Neural progenitor cell (in vitro differentiated cells): ENCODE data around the gene CD200. TPM values are rescaled to one million over a fixed set of nuclear protein-coding genes. Genes with fewer than 3 reads are reported as not detected.

ENCODE experiments used
- DNase-seq: peaks from one replicate; pipeline ENCODE4 v3.0.0-alpha.2; 2016; ENCODE audit warnings: low spot score
- H2AFZ ChIP-seq: fragments of 200-600 bp; sonication (generic); replicated peaks from 2 replicates; pipeline ENCODE4 v1.6.1; 2016; ENCODE audit warnings: antibody characterized with exemption
- H3F3A ChIP-seq: fragments of 200-600 bp; sonication (generic); 2 replicates; pipeline ENCODE4 v1.6.1; 2016; ENCODE audit warnings: antibody characterized with exemption, low read depth
- H3K27ac ChIP-seq: fragments of 200-600 bp; sonication (generic); 2 replicates; pipeline ENCODE4 v1.5.1; 2016; ENCODE audit warnings: mild to moderate bottlenecking
- H3K27me3 ChIP-seq: fragments of 200-600 bp; sonication (generic); 2 replicates; pipeline ENCODE4 v1.6.1; 2016; ENCODE audit warnings: mild to moderate bottlenecking, moderate library complexity
- H3K36me3 ChIP-seq: fragments of 200-600 bp; sonication (generic); 2 replicates; pipeline ENCODE4 v1.5.1; 2016
- H3K4me1 ChIP-seq: fragments of 200-600 bp; sonication (generic); 2 replicates; pipeline ENCODE4 v1.6.1; 2016; ENCODE audit warnings: mixed run types
- H3K4me2 ChIP-seq: fragments of 200-600 bp; sonication (generic); 2 replicates; pipeline ENCODE4 v1.6.1; 2016
- H3K4me3 ChIP-seq: fragments of 200-600 bp; sonication (generic); 2 replicates; pipeline ENCODE4 v1.5.1; 2016
- H3K79me2 ChIP-seq: fragments of 200-600 bp; sonication (generic); 2 replicates; pipeline ENCODE4 v1.6.1; 2016; ENCODE audit warnings: low read depth
- H3K9ac ChIP-seq: fragments of 200-600 bp; sonication (generic); 2 replicates; pipeline ENCODE4 v1.6.1; 2016
- H3K9me3 ChIP-seq: fragments of 200-600 bp; sonication (generic); 2 replicates; pipeline ENCODE4 v1.5.1; 2016; ENCODE audit warnings: low read depth
- H4K20me1 ChIP-seq: fragments of 200-600 bp; sonication (generic); 2 replicates; pipeline ENCODE4 v1.6.1; 2016; ENCODE audit warnings: low read depth
- H3K27ac Mint-ChIP-seq: 3 replicates; pipeline ENCODE4 v1.8.0; 2021; ENCODE audit warnings: mixed read lengths
- H3K27me3 Mint-ChIP-seq: 2 replicates; pipeline ENCODE4 v1.8.0; 2022; ENCODE audit warnings: low read depth, mild to moderate bottlenecking, inconsistent platforms, moderate library complexity, mixed read lengths; ENCODE audit not compliant: insufficient read depth
- H3K36me3 Mint-ChIP-seq: 3 replicates; pipeline ENCODE4 v1.8.0; 2021; ENCODE audit warnings: mixed read lengths
- H3K4me1 Mint-ChIP-seq: 3 replicates; pipeline ENCODE4 v1.8.0; 2021; ENCODE audit warnings: mixed read lengths
- H3K4me3 Mint-ChIP-seq: 3 replicates; pipeline ENCODE4 v1.8.0; 2021; ENCODE audit warnings: mild to moderate bottlenecking, moderate library complexity, mixed read lengths
- H3K9me3 Mint-ChIP-seq: 3 replicates; pipeline ENCODE4 v1.8.0; 2020; ENCODE audit warnings: mixed read lengths
- CTCF ChIP-seq: fragments of 200-600 bp; sonication (generic); IDR thresholded peaks from 2 replicates; pipeline ENCODE4 v1.5.1; 2017; ENCODE audit warnings: antibody characterized with exemption, mild to moderate bottlenecking
- EZH2 ChIP-seq: fragments of 200-600 bp; sonication (generic); IDR thresholded peaks from 2 replicates; pipeline ENCODE4 v1.6.1; 2017; ENCODE audit warnings: antibody characterized with exemption, mild to moderate bottlenecking, moderate library complexity
- EZH2phosphoT487 ChIP-seq: fragments of 200-600 bp; sonication (generic); IDR thresholded peaks from 2 replicates; pipeline ENCODE4 v1.6.1; 2017; ENCODE audit warnings: antibody characterized with exemption
- total RNA-seq: library from RNA; depleted of rRNA; stranded (reverse); fragments of >200 nt; gene quantifications from 2 replicates; pipeline ENCODE4 v1.2.3, GENCODE V29; 2015; ENCODE audit warnings: low replicate concordance

The CD200 gene, protein sequence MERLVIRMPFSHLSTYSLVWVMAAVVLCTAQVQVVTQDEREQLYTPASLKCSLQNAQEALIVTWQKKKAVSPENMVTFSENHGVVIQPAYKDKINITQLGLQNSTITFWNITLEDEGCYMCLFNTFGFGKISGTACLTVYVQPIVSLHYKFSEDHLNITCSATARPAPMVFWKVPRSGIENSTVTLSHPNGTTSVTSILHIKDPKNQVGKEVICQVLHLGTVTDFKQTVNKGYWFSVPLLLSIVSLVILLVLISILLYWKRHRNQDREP
- 41.5 and 48.4 TPM in 2 replicates for total RNA-seq

- Histone ChIP-seq H3K4me1 (peaks cover 18% of the 10 kb centered on the region), H3K36me3 (no peaks in the 10 kb centered on the region), H3K4me3 (peak within 1 kb of the TSS; percentile 92), H3K79me2 (peaks cover 57% of the 10 kb centered on the region), H3K27me3 (no peaks in the 10 kb centered on the region), H2AFZ (peak within 1 kb of the TSS; percentile 91), H3K4me2 (peak within 1 kb of the TSS; percentile 99), H3K27ac (peak within 1 kb of the TSS; percentile 88), H3F3A (peaks cover 7% of the 10 kb centered on the region), H3K9ac (peak within 1 kb of the TSS; percentile 75), H4K20me1 (peaks cover 13% of the 10 kb centered on the region), H3K9me3 (no peaks in the 10 kb centered on the region)
- Mint-ChIP-seq H3K4me3 (peak within 1 kb of the TSS; percentile 93), H3K9me3 (peaks cover 2% of the 10 kb centered on the region), H3K27ac (peak within 1 kb of the TSS; percentile 96), H3K27me3 (peaks cover 2% of the 10 kb centered on the region), H3K4me1 (peaks cover 30% of the 10 kb centered on the region), H3K36me3 (peaks cover 22% of the 10 kb centered on the region)
- no peak for TF ChIP-seq EZH2
- peak; percentile 16 for TF ChIP-seq CTCF
- TF ChIP-seq EZH2phosphoT487, result no peak
- peak; percentile 81 for DNase-seq
Observed at GRCh38 chr3:112333002-112333380, at the start of gene CD200. Gene CD200, plus strand, starts transcription at chr3:112333156. Its CDS starts 57 bp downstream, at chr3:112333213.

DNA sequence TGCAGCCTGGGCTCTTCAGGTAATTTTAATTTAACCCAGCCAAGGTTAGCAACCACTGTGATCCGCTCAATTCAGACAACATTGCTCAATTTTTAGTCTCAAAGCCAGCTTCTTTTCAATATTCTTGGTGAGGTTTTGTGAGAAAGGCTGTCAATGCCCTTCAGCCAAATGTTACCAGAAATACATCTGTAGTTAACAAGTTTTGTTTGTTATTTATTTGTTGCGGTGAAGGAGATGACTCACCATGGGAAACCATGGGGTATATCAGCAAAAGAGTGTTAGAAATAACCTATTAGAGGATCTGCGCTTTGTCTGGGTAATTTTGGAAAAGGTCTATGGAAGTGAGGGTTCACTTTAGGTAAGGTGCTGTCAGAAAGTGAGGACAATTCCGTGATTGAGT lies 43.9 kb upstream of the CD200 start:
- no peak overlapping the region for H2AFZ ChIP-seq

DNA sequence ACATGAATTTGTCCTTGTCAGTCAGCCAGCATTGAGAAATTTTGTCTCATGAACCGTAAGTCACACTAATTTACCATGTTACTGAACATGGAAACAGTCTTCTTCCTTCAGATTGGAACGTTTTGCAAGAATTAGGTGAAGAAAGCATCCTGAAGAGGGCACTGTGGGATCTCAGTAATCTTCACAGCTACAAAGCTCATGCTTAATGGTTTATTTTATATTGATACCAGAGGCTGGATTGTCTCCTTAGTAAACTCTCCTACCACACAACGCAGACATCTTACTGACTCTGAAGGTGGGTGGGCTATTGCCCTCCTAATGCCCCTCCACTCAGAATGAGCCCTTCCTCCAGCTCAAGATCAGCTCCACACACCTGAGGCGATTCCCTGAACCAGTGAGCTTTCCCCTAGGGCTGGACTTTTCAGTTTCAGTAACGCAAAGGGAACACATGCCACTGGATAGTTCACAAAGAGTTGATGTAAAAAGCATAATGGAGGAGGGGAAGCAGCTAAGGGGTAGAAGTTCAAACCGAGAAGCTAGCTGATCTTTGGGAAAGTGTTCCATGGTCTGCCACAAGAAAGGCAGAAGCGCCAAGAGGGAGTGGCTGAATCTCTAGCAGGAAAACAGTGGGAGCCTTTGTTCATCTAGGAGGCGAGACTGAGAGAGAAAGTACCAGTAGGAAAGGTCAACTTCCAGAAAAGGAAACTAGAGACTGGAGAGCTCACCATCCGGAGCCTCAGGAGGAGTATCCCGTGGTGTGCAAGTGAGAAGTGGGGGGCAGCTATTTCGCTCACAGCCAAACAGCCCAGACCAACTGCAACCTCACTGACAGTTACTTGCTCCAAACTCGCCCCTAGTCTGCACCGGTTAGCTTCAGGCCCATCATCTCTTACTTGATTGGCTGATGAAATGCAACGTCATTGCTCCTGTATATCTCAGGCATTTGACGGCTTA lies 39.3 kb upstream of the CD200 start, which contains the start of gene SLC9C1:
Gene SLC9C1, minus strand, starts transcription at position 849 of the 954 bp plus-strand sequence. CDS start 7,425 bp downstream, outside the sequence.
- H3K4me3 ChIP-seq, result peak within 1 kb of the TSS; percentile 14
- no peak for TF ChIP-seq EZH2phosphoT487
- TF ChIP-seq CTCF, result peak; percentile 82
- TF ChIP-seq EZH2, result no peak
- no peaks in the 10 kb centered on the region for H4K20me1 ChIP-seq
- peaks cover 3% of the 10 kb centered on the region for H3K9me3 ChIP-seq
- no peaks in the 10 kb centered on the region for H3K27me3 ChIP-seq
- no peaks in the 10 kb centered on the region for H3K36me3 Mint-ChIP-seq
- peaks cover 6% of the 10 kb centered on the region for H3K9me3 Mint-ChIP-seq
- peaks cover 10% of the 10 kb centered on the region for H3F3A ChIP-seq
- H3K4me3 Mint-ChIP-seq, result peak within 1 kb of the TSS; percentile 79
- DNase-seq, result peak; percentile 74
- H3K4me2 ChIP-seq, result peak within 1 kb of the TSS; percentile 64
- H3K27me3 Mint-ChIP-seq, result no peaks in the 10 kb centered on the region
- H2AFZ ChIP-seq, result peak within 1 kb of the TSS; percentile 97
- no peaks in the 10 kb centered on the region for H3K79me2 ChIP-seq
- H3K4me1 ChIP-seq, result peaks cover 13% of the 10 kb centered on the region
- H3K9ac ChIP-seq, result no peak within 1 kb of the TSS
- H3K27ac Mint-ChIP-seq, result peak within 1 kb of the TSS; percentile 99
- H3K36me3 ChIP-seq, result no peaks in the 10 kb centered on the region
- peak within 1 kb of the TSS; percentile 53 for H3K27ac ChIP-seq
- peaks cover 12% of the 10 kb centered on the region for H3K4me1 Mint-ChIP-seq

More for the DNA sequence above, 43.9 kb upstream of the CD200 start:
- no peak overlapping the region for H3K9ac ChIP-seq
- Mint-ChIP-seq H3K36me3 (no peaks in the 10 kb centered on the region), H3K4me3 (no peak overlapping the region), H3K4me1 (peaks cover 9% of the 10 kb centered on the region), H3K9me3 (peaks cover 6% of the 10 kb centered on the region), H3K27ac (no peak overlapping the region), H3K27me3 (no peaks in the 10 kb centered on the region)
- no peak overlapping the region for H3K4me2 ChIP-seq
- no peaks in the 10 kb centered on the region for H3K79me2 ChIP-seq
- TF ChIP-seq CTCF (no peak), EZH2phosphoT487 (no peak), EZH2 (no peak)
- H3F3A ChIP-seq, result peaks cover 6% of the 10 kb centered on the region
- no peak overlapping the region for H3K4me3 ChIP-seq
- H4K20me1 ChIP-seq, result no peaks in the 10 kb centered on the region
- H3K4me1 ChIP-seq, result peaks cover 16% of the 10 kb centered on the region
- H3K36me3 ChIP-seq, result no peaks in the 10 kb centered on the region
- no peak for DNase-seq
- no peak overlapping the region for H3K27ac ChIP-seq
- H3K9me3 ChIP-seq, result no peaks in the 10 kb centered on the region
- H3K27me3 ChIP-seq, result no peaks in the 10 kb centered on the region
